HEK293 (cell line): Measurements from ENCODE around the gene PHF20.

Experiments
- CTCF ChIA-PET: fragments of 350-600 bp; formaldehyde crosslinking; extraction: SDS; loops from one replicate; lab custom pipeline; 2021; ENCODE audit warnings: antibody characterized with exemption; lab: Yijun Ruan, JAX
- POLR2A ChIA-PET: fragments of 300-600 bp; formaldehyde crosslinking; extraction: SDS; loops from one replicate; lab custom pipeline; 2020; ENCODE audit warnings: antibody characterized with exemption, inconsistent platforms; lab: Yijun Ruan, JAX
- H3K27ac ChIP-seq: fragments of 200-500 bp; sonication (Bioruptor generic); 2 replicates; pipeline ENCODE4 v1.5.1; 2014; ENCODE audit warnings: low read depth, low read length, control low read depth, inconsistent platforms; ENCODE audit errors: extremely low read depth
- H3K36me3 ChIP-seq, 2 experiments: fragments of 200-500 bp in 1 of 2; sonication (Bioruptor generic) in 1 of 2; 1 replicate in 1 of 2; 2 replicates in 1 of 2; pipeline ENCODE4 v1.5.1; 2014 to 2017; ENCODE audit warnings: inconsistent platforms in 2 of 2, low read length in 2 of 2; ENCODE audit not compliant: control insufficient read depth in 2 of 2, insufficient read depth in 1 of 2
- H3K4me1 ChIP-seq: fragments of 200-500 bp; sonication (Bioruptor generic); 2 replicates; pipeline ENCODE4 v1.5.1; 2014; ENCODE audit warnings: mild to moderate bottlenecking, low read length, inconsistent platforms; ENCODE audit not compliant: control insufficient read depth, insufficient read depth
- H3K4me3 ChIP-seq: 2 replicates; pipeline ENCODE4 v1.5.1; 2011; ENCODE audit warnings: low read depth, mild to moderate bottlenecking, control low read depth, low read length, moderate library complexity
- H3K9me3 ChIP-seq: fragments of 200-500 bp; sonication (Bioruptor generic); 2 replicates; pipeline ENCODE4 v1.5.1; 2014; ENCODE audit warnings: low read depth, low read length, inconsistent platforms; ENCODE audit not compliant: control insufficient read depth, insufficient read depth
- HOXA7 ChIP-seq: sonication (generic); formaldehyde crosslinking; IDR thresholded peaks from 2 replicates; pipeline ENCODE4 v1.8.1; 2022; ENCODE audit warnings: missing genetic modification reagents, borderline replicate concordance
- IKZF3 ChIP-seq: fragments of 450-650 bp; IDR thresholded peaks from 2 replicates; pipeline ENCODE4 v1.5.0; 2018; ENCODE audit warnings: missing biosample characterization, mild to moderate bottlenecking, missing genetic modification characterization, moderate library complexity
- PRDM1 ChIP-seq: fragments of 450-650 bp; formaldehyde crosslinking; IDR thresholded peaks from 2 replicates; pipeline ENCODE4; 2016; ENCODE audit warnings: missing biosample characterization, missing genetic modification characterization
- ZBTB8A ChIP-seq: fragments of 450-650 bp; formaldehyde crosslinking; IDR thresholded peaks from 2 replicates; pipeline ENCODE4 v1.5.1; 2016; ENCODE audit warnings: missing biosample characterization, missing genetic modification characterization
- ZNF114 ChIP-seq: fragments of 450-650 bp; formaldehyde crosslinking; IDR thresholded peaks from 2 replicates; pipeline ENCODE4 v1.5.0; 2017; ENCODE audit warnings: missing biosample characterization, missing genetic modification characterization
- ZNF248 ChIP-seq: fragments of 450-650 bp; formaldehyde crosslinking; IDR thresholded peaks from 2 replicates; pipeline ENCODE4 v1.5.1; 2017; ENCODE audit warnings: missing biosample characterization, missing genetic modification characterization
- ZNF274 ChIP-seq, 2 experiments: fragments of 200-500 bp in 1 of 2; fragments of 450-650 bp in 1 of 2; sonication (Bioruptor generic) in 1 of 2; formaldehyde crosslinking in 1 of 2; IDR thresholded peaks; 2 replicates each; pipeline versions ENCODE4 v1.5.1 to v1.6.1; 2014 to 2016; ENCODE audit warnings: borderline replicate concordance in 1 of 2, inconsistent platforms in 1 of 2, low read length in 1 of 2, missing biosample characterization in 1 of 2, missing genetic modification characterization in 1 of 2
- ZNF311 ChIP-seq: fragments of 450-650 bp; formaldehyde crosslinking; IDR thresholded peaks from 2 replicates; pipeline ENCODE4 v1.5.1; 2017; ENCODE audit warnings: missing biosample characterization, missing genetic modification characterization, borderline replicate concordance
- ZNF48 ChIP-seq: fragments of 450-650 bp; formaldehyde crosslinking; IDR thresholded peaks from 2 replicates; pipeline ENCODE4 v1.5.1; 2016; ENCODE audit warnings: missing biosample characterization, missing genetic modification characterization
- ZNF560 ChIP-seq: fragments of 450-650 bp; formaldehyde crosslinking; IDR thresholded peaks from 2 replicates; pipeline ENCODE4 v1.5.1; 2017; ENCODE audit warnings: missing biosample characterization, missing genetic modification characterization, borderline replicate concordance
- ZNF621 ChIP-seq: fragments of 450-650 bp; formaldehyde crosslinking; IDR thresholded peaks from 2 replicates; pipeline ENCODE4 v1.5.1; 2017; ENCODE audit warnings: missing biosample characterization, missing genetic modification characterization
- ZNF658 ChIP-seq: fragments of 450-650 bp; formaldehyde crosslinking; IDR thresholded peaks from 2 replicates; pipeline ENCODE4; 2016; ENCODE audit warnings: missing biosample characterization, missing genetic modification characterization
- ZNF660 ChIP-seq: fragments of 450-650 bp; IDR thresholded peaks from 2 replicates; pipeline ENCODE4 v1.5.1; 2018; ENCODE audit warnings: missing biosample characterization, mild to moderate bottlenecking, missing genetic modification characterization
- ZNF664 ChIP-seq: fragments of 450-650 bp; formaldehyde crosslinking; IDR thresholded peaks from 2 replicates; pipeline ENCODE4 v1.5.1; 2016; ENCODE audit warnings: missing biosample characterization, missing genetic modification characterization
- ZXDB ChIP-seq: fragments of 450-650 bp; formaldehyde crosslinking; IDR thresholded peaks from 2 replicates; pipeline ENCODE4 v1.5.1; 2016; ENCODE audit warnings: missing biosample characterization, missing genetic modification characterization
- TF ChIP-seq, protein P1 (sequence below): fragments of 450-650 bp; formaldehyde crosslinking; IDR thresholded peaks from 2 replicates; pipeline ENCODE4 v1.5.1; 2017; ENCODE audit warnings: missing biosample characterization, missing genetic modification characterization
- TF ChIP-seq, protein P2 (sequence below): fragments of 450-650 bp; formaldehyde crosslinking; IDR thresholded peaks from 2 replicates; pipeline ENCODE4 v1.5.1; 2017; ENCODE audit warnings: missing biosample characterization, missing genetic modification characterization
- TF ChIP-seq, protein P3 (sequence below): fragments of 450-650 bp; formaldehyde crosslinking; IDR thresholded peaks from 2 replicates; pipeline ENCODE4 v1.5.1; 2016; ENCODE audit warnings: missing biosample characterization, missing genetic modification characterization
- TF ChIP-seq, protein P4 (sequence below): fragments of 450-650 bp; formaldehyde crosslinking; IDR thresholded peaks from 2 replicates; pipeline ENCODE4 v1.5.1; 2016; ENCODE audit warnings: missing biosample characterization, missing genetic modification characterization
- TF ChIP-seq, protein P5 (sequence below): fragments of 450-650 bp; formaldehyde crosslinking; IDR thresholded peaks from 2 replicates; pipeline ENCODE4 v1.5.1; 2016; ENCODE audit warnings: missing biosample characterization, missing genetic modification characterization

PHF20 gene

DNA sequence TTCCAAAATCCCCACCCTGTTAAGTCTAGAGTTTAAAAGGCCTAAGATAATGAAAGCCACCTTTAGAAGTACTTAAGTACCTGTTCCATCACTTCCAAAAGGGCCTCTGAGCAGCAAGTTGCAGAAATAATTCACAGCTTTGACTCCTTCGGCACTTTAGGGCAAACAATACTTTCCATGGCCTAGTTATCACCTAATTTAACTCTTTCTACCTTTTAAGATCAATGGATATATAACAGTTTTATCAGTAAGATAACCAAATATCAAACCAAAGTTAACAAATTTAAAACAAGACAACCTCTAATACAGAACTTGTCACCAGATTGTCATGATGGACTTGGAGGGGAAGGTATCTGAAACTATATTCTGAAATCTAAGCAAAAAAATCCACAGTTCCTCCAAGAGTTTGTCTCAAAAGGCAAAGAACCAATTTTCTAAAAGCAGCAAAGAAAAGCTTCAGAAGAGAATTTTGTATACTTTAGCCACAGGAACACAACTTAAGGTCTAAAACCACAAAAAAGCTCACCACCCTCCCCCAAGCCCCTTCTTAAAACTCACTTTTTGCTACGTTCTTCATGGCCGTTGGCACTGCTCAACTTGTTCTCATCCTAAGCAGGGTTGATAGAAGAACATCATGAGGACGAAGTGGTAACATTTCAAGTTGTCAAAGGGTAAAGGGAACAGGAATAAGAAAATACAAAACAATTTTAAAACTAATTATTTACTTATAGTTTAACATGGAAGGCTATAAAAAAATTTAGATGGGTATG, 33.2 kb upstream of the PHF20 start (continued):
- TF ChIP-seq, protein P1, sequence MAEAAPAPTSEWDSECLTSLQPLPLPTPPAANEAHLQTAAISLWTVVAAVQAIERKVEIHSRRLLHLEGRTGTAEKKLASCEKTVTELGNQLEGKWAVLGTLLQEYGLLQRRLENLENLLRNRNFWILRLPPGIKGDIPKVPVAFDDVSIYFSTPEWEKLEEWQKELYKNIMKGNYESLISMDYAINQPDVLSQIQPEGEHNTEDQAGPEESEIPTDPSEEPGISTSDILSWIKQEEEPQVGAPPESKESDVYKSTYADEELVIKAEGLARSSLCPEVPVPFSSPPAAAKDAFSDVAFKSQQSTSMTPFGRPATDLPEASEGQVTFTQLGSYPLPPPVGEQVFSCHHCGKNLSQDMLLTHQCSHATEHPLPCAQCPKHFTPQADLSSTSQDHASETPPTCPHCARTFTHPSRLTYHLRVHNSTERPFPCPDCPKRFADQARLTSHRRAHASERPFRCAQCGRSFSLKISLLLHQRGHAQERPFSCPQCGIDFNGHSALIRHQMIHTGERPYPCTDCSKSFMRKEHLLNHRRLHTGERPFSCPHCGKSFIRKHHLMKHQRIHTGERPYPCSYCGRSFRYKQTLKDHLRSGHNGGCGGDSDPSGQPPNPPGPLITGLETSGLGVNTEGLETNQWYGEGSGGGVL (tag by site-specific recombination), result no peak
- TF ChIP-seq ZNF311 (tag by site-specific recombination) (no peak), ZNF114 (tag by site-specific recombination) (no peak)

DNA sequence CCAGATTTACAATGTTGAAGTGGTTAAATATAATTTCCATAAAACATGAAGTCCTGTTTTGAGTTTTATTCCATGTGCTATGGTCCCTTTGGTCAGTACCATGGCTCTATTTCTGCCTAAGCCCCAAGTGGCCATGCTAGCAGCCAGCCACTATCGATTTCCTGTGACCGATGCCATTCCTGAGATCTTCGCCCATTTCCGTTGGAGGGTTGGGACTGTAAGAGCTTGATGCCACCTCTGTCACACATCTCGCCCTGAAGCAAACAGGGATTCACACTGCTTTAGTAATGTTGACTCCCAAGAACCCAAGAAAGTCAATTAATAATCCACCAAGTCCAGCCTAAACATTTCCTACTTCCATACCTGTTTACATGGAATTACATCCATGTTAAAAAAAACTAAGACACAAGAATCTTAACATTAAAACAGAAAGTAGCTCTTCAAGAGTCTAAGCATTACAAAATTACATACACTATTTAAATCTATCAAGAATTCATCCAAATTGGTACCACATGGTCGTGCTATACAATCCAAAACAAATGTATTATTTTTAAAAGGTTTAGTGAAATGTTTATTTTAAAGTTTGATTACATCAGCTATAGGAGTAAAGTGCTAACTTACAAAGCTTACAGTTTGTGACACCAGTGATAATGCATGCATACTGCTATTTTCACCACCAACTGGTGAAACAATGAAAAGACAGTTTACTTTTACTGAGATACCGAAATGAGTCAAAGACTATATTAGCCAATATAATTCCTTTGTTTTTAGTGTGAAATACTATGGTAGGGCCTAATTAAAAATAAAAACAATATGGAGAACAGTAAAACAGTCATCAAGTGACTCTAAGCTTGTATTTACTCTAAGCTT, 32.3 kb upstream of the PHF20 start:
- POLR2A ChIA-PET, result interaction anchor here (0.9 to 1.9 kb wide), 3 partner anchors 9 to 144 kb away, joined by 4 to 10 read pairs (median 4); no protein-coding TSS in a partner anchor
- CTCF ChIA-PET, result interaction anchor here (0.6 to 1.3 kb wide), 6 partner anchors 42 to 399 kb away, joined by 3 to 6 read pairs (median 4); partner anchors contain the start of gene SCAND1
- Histone ChIP-seq H3K36me3 (peaks cover 53 to 67% of the 10 kb centered on the region in 2 experiments), H3K4me3 (peak overlapping the region; percentile 91), H3K27ac (no peak overlapping the region), H3K4me1 (peaks cover 4% of the 10 kb centered on the region), H3K9me3 (no peaks in the 10 kb centered on the region)
- TF ChIP-seq, protein P2, sequence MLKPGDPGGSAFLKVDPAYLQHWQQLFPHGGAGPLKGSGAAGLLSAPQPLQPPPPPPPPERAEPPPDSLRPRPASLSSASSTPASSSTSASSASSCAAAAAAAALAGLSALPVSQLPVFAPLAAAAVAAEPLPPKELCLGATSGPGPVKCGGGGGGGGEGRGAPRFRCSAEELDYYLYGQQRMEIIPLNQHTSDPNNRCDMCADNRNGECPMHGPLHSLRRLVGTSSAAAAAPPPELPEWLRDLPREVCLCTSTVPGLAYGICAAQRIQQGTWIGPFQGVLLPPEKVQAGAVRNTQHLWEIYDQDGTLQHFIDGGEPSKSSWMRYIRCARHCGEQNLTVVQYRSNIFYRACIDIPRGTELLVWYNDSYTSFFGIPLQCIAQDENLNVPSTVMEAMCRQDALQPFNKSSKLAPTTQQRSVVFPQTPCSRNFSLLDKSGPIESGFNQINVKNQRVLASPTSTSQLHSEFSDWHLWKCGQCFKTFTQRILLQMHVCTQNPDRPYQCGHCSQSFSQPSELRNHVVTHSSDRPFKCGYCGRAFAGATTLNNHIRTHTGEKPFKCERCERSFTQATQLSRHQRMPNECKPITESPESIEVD (tag by site-specific recombination), result peak; percentile 52; the same call in 1 of the 2 replicates
- TF ChIP-seq ZNF248 (tag by site-specific recombination) (no peak), ZBTB8A (tag by site-specific recombination) (no peak), ZNF621 (tag by site-specific recombination) (no peak), PRDM1 (peak; percentile 60; the same call in 1 of the 2 replicates), ZNF664 (tag by site-specific recombination) (peak; percentile 96), HOXA7 (CRISPR knock-in tag) (no peak), ZNF274 (IDR thresholded peaks at IDR 0.05; ENCODE audit: low read length) (no peak), ZNF274 (tag by site-specific recombination; IDR thresholded peaks at IDR 0.05; ENCODE audit: borderline replicate concordance) (no peak), IKZF3 (tag by site-specific recombination) (0 out of 2 replicates have a peak, but pooled peaks have one; percentile 16), ZNF658 (tag by site-specific recombination) (no peak), ZXDB (tag by site-specific recombination) (no peak), ZNF48 (tag by site-specific recombination) (no peak), ZNF660 (tag by site-specific recombination) (0 out of 2 replicates have a peak, but pooled peaks have one; percentile 24), ZNF560 (tag by site-specific recombination) (no peak)
- TF ChIP-seq, protein P3, sequence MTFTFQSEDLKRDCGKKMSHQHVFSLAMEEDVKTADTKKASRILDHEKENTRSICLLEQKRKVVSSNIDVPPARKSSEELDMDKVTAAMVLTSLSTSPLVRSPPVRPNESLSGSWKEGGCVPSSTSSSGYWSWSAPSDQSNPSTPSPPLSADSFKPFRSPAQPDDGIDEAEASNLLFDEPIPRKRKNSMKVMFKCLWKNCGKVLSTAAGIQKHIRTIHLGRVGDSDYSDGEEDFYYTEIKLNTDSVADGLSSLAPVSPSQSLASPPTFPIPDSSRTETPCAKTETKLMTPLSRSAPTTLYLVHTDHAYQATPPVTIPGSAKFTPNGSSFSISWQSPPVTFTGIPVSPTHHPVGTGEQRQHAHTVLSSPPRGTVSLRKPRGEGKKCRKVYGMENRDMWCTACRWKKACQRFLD, result no peak
- TF ChIP-seq, protein P4, sequence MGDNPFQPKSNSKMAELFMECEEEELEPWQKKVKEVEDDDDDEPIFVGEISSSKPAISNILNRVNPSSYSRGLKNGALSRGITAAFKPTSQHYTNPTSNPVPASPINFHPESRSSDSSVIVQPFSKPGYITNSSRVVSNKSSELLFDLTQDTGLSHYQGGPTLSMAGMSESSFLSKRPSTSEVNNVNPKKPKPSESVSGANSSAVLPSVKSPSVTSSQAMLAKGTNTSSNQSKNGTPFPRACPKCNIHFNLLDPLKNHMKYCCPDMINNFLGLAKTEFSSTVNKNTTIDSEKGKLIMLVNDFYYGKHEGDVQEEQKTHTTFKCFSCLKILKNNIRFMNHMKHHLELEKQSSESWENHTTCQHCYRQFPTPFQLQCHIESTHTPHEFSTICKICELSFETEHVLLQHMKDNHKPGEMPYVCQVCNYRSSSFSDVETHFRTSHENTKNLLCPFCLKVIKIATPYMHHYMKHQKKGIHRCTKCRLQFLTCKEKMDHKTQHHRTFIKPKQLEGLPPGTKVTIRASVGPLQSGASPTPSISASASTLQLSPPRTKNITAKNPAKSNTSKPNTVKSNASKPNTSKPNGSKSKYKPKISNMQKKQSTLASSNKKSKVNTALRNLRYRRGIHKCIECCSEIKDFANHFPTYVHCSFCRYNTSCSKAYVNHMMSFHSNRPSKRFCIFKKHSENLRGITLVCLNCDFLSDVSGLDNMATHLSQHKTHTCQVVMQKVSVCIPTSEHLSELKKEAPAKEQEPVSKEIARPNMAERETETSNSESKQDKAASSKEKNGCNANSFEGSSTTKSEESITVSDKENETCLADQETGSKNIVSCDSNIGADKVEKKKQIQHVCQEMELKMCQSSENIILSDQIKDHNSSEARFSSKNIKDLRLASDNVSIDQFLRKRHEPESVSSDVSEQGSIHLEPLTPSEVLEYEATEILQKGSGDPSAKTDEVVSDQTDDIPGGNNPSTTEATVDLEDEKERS (tag by site-specific recombination), result no peak
- TF ChIP-seq, protein P5, sequence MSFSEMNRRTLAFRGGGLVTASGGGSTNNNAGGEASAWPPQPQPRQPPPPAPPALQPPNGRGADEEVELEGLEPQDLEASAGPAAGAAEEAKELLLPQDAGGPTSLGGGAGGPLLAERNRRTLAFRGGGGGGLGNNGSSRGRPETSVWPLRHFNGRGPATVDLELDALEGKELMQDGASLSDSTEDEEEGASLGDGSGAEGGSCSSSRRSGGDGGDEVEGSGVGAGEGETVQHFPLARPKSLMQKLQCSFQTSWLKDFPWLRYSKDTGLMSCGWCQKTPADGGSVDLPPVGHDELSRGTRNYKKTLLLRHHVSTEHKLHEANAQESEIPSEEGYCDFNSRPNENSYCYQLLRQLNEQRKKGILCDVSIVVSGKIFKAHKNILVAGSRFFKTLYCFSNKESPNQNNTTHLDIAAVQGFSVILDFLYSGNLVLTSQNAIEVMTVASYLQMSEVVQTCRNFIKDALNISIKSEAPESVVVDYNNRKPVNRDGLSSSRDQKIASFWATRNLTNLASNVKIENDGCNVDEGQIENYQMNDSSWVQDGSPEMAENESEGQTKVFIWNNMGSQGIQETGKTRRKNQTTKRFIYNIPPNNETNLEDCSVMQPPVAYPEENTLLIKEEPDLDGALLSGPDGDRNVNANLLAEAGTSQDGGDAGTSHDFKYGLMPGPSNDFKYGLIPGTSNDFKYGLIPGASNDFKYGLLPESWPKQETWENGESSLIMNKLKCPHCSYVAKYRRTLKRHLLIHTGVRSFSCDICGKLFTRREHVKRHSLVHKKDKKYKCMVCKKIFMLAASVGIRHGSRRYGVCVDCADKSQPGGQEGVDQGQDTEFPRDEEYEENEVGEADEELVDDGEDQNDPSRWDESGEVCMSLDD (tag by site-specific recombination), result no peak
